SK-N-SH (cell line): ENCODE data around the gene LRRC26. TPM values are rescaled to one million over a fixed set of nuclear protein-coding genes. Genes with fewer than 3 reads are reported as not detected.

Experiments used
- CTCF ChIA-PET: fragments of 300-600, 350-600 bp; formaldehyde crosslinking; extraction: SDS; loops from one replicate; lab custom pipeline; 2021; lab: Yijun Ruan, JAX
- POLR2A ChIA-PET: fragments of 350-600 bp; sonication (Branson Sonifier 250); formaldehyde crosslinking; extraction: SDS; loops from one replicate; lab custom pipeline; 2020; ENCODE audit warnings: antibody characterized with exemption, inconsistent platforms; lab: Yijun Ruan, JAX
- DNase-seq: peaks from one replicate; pipeline ENCODE4 v3.0.0; 2012
- H2AFZ ChIP-seq: fragments of 200-600 bp; sonication (generic); 2 replicates; pipeline ENCODE4 v1.8.1; 2016; ENCODE audit warnings: antibody characterized with exemption, mild to moderate bottlenecking, low read depth
- H3F3A ChIP-seq: fragments of 200-600 bp; sonication (generic); replicated peaks from 2 replicates; pipeline ENCODE3; 2016; ENCODE audit warnings: antibody characterized with exemption, mild to moderate bottlenecking; ENCODE audit not compliant: insufficient read depth
- H3K27ac ChIP-seq, 2 experiments: fragments of 200-500 bp in 1 of 2; fragments of 200-600 bp in 1 of 2; sonication (Bioruptor generic) in 1 of 2; sonication (generic), shearing (Covaris generic) in 1 of 2; 2 replicates each; pipeline versions ENCODE4 v1.5.1 to v1.6.1; 2014 to 2016; ENCODE audit warnings: low read depth in 2 of 2, inconsistent platforms in 1 of 2, low read length in 1 of 2, mild to moderate bottlenecking in 1 of 2, mixed read lengths in 1 of 2
- H3K27me3 ChIP-seq: fragments of 200-600 bp; sonication (generic), shearing (Covaris generic); 2 replicates; pipeline ENCODE4 v1.6.1; 2016; ENCODE audit warnings: mixed run types; ENCODE audit not compliant: insufficient read depth
- H3K36me3 ChIP-seq, 2 experiments: fragments of 200-500 bp in 1 of 2; fragments of 200-600 bp in 1 of 2; sonication (Bioruptor generic) in 1 of 2; sonication (generic) in 1 of 2; replicated peaks in 1 of 2; 2 replicates each; pipeline versions ENCODE3 to v1.5.1; 2014 to 2016; ENCODE audit warnings: low read length in 1 of 2, mild to moderate bottlenecking in 1 of 2; ENCODE audit not compliant: insufficient read depth in 2 of 2, control insufficient read depth in 1 of 2
- H3K4me1 ChIP-seq, 2 experiments: fragments of 200-500 bp in 1 of 2; fragments of 200-600 bp in 1 of 2; sonication (Bioruptor generic) in 1 of 2; sonication (generic), shearing (Covaris generic) in 1 of 2; 2 replicates each; pipeline versions ENCODE4 v1.5.1 to v1.6.1; 2014 to 2016; ENCODE audit warnings: low read depth in 1 of 2, low read length in 1 of 2, mixed run types in 1 of 2; ENCODE audit not compliant: insufficient read depth in 2 of 2, control insufficient read depth in 1 of 2
- H3K4me2 ChIP-seq: fragments of 200-600 bp; sonication (generic), shearing (Covaris generic); 2 replicates; pipeline ENCODE4 v1.6.1; 2017; ENCODE audit warnings: mixed run types
- H3K4me3 ChIP-seq, 2 experiments: fragments of 200-500 bp in 1 of 2; fragments of 200-600 bp in 1 of 2; sonication (Bioruptor generic) in 1 of 2; sonication (generic), shearing (Covaris generic) in 1 of 2; 2 replicates each; pipeline versions ENCODE4 v1.5.1 to v1.8.1; 2014 to 2016; ENCODE audit warnings: low read depth in 2 of 2, inconsistent platforms in 1 of 2, low read length in 1 of 2, mild to moderate bottlenecking in 1 of 2, mixed read lengths in 1 of 2, moderate library complexity in 1 of 2
- H3K79me2 ChIP-seq: fragments of 200-600 bp; sonication (generic); 2 replicates; pipeline ENCODE4 v1.8.1; 2017; ENCODE audit warnings: mild to moderate bottlenecking; ENCODE audit not compliant: insufficient read depth
- H3K9ac ChIP-seq: fragments of 200-600 bp; sonication (generic); 2 replicates; pipeline ENCODE4 v1.6.1; 2017; ENCODE audit warnings: mixed run types
- H3K9me2 ChIP-seq: fragments of 200-600 bp; sonication (generic); 2 replicates; pipeline ENCODE4 v1.6.1; 2017; ENCODE audit warnings: mixed run types
- H3K9me3 ChIP-seq: fragments of 200-600 bp; sonication (generic); 2 replicates; pipeline ENCODE4 v1.6.1; 2017; ENCODE audit warnings: mixed run types, mild to moderate bottlenecking, moderate library complexity
- H4K20me1 ChIP-seq: fragments of 200-600 bp; sonication (generic); 2 replicates; pipeline ENCODE4 v1.6.1; 2017; ENCODE audit warnings: mild to moderate bottlenecking, mixed run types; ENCODE audit not compliant: insufficient read depth
- ELF1 ChIP-seq: IDR thresholded peaks from 2 replicates; pipeline ENCODE4 v1.4.0; 2012
- FOSL2 ChIP-seq: IDR thresholded peaks from 2 replicates; pipeline ENCODE4 v1.4.0; 2012; ENCODE audit warnings: low read depth, mild to moderate bottlenecking, moderate library complexity, borderline replicate concordance
- IRF3 ChIP-seq: fragments of 150-350 bp; IDR thresholded peaks from 2 replicates; pipeline ENCODE4 v1.6.1; 2016; ENCODE audit warnings: mild to moderate bottlenecking, low read depth, low read length
- MEF2A ChIP-seq: IDR thresholded peaks from 2 replicates; pipeline ENCODE4 v1.4.0; 2012; ENCODE audit warnings: low read depth, borderline replicate concordance
- MXI1 ChIP-seq: IDR thresholded peaks from 2 replicates; pipeline ENCODE4 v1.6.1; 2012; ENCODE audit warnings: mild to moderate bottlenecking, low read depth, low read length, improper control_type of control experiment
- NFIC ChIP-seq: IDR thresholded peaks from 2 replicates; pipeline ENCODE4 v1.4.0; 2012; ENCODE audit warnings: borderline replicate concordance
- NRF1 ChIP-seq: IDR thresholded peaks from 2 replicates; pipeline ENCODE4 v1.6.1; 2012; ENCODE audit warnings: low read depth, mild to moderate bottlenecking, low read length
- POLR2AphosphoS5 ChIP-seq: IDR thresholded peaks from 2 replicates; pipeline ENCODE4 v1.6.1; 2012; ENCODE audit warnings: low read depth, low read length
- RCOR1 ChIP-seq: fragments of 150-350 bp; IDR thresholded peaks from 2 replicates; pipeline ENCODE4 v1.6.1; 2017; ENCODE audit warnings: antibody characterized with exemption, low read length
- RFX5 ChIP-seq: IDR thresholded peaks from 2 replicates; pipeline ENCODE4 v1.6.1; 2012; ENCODE audit warnings: mild to moderate bottlenecking, improper control_type of control experiment, low read length
- RXRA ChIP-seq: IDR thresholded peaks from 2 replicates; pipeline ENCODE4 v1.4.0; 2012; ENCODE audit warnings: low read depth, mild to moderate bottlenecking, borderline replicate concordance
- SIN3A ChIP-seq: IDR thresholded peaks from 2 replicates; pipeline ENCODE4 v1.6.1; 2012; ENCODE audit warnings: low read depth, mild to moderate bottlenecking, low read length, moderate library complexity, borderline replicate concordance
- SMC3 ChIP-seq: IDR thresholded peaks from 2 replicates; pipeline ENCODE4 v1.6.1; 2012; ENCODE audit warnings: low read depth, low read length, improper control_type of control experiment
- TAF1 ChIP-seq: IDR thresholded peaks from 2 replicates; pipeline ENCODE4 v1.6.1; 2012; ENCODE audit warnings: low read depth, mild to moderate bottlenecking, low read length, moderate library complexity, borderline replicate concordance
- TCF12 ChIP-seq: IDR thresholded peaks from 2 replicates; pipeline ENCODE4 v1.4.0; 2012
- USF1 ChIP-seq: IDR thresholded peaks from 2 replicates; pipeline ENCODE4 v1.4.0; 2012; ENCODE audit warnings: low read depth, borderline replicate concordance
- USF2 ChIP-seq: fragments of 150-350 bp; IDR thresholded peaks from 2 replicates; pipeline ENCODE4 v1.6.1; 2017; ENCODE audit warnings: antibody characterized with exemption, low read length, low read depth, borderline replicate concordance
- YY1 ChIP-seq: IDR thresholded peaks from 2 replicates; pipeline ENCODE4 v1.4.0; 2012; ENCODE audit warnings: low read depth, mild to moderate bottlenecking
- WGBS: methylation state at CpG from one replicate; pipeline ENCODE4 v1.1.6; 2017; ENCODE audit warnings: low lambda C conversion rate; 5-methylcytosine and 5-hydroxymethylcytosine counted together
- polyA plus RNA-seq, 3 experiments: library from polyadenylated mRNA; depleted of rRNA; stranded (reverse); fragments of >200 nt; gene quantifications; 2 replicates each; pipeline ENCODE4 v1.2.3, GENCODE V29; 2012
- TF ChIP-seq, protein P1 (sequence below): IDR thresholded peaks from 2 replicates; pipeline ENCODE4 v1.4.0; 2012; ENCODE audit warnings: low read depth

The LRRC26 gene
- polyA plus RNA-seq, 1 of the 3 experiments (the other 2 are of a cell fraction): not detected

GRCh38 chr9:137198902-137199283 lies 29.0 kb upstream of the LRRC26 start:
- H3K27me3 ChIP-seq: no peaks in the 10 kb centered on the region
- peak overlapping the region in 1 of 2 experiments; percentile 83; a peak in 1 of 4 replicates for H3K4me3 ChIP-seq
- WGBS: 94% methylated on average over 8 of the region's 11 CpGs
- H2AFZ ChIP-seq: no peak overlapping the region
- no peak overlapping the region for H3K9ac ChIP-seq
- H3K9me2 ChIP-seq: no peaks in the 10 kb centered on the region
- H3K9me3 ChIP-seq: no peaks in the 10 kb centered on the region
- ChIA-PET CTCF (interaction anchor here (0.8 to 1.7 kb wide), 5 partner anchors 9 to 69 kb away, joined by 3 to 6 read pairs (median 3); partner anchors contain the start of genes RNF224 and TUBB4B), POLR2A (interaction anchor here (0.6 to 2.5 kb wide), 4 partner anchors 10 to 366 kb away, joined by 3 to 20 read pairs (median 5); partner anchors contain the start of genes ANAPC2, SSNA1 and TUBB4B)
- peaks cover 69% of the 10 kb centered on the region for H3K79me2 ChIP-seq
- no peak overlapping the region for H3K27ac ChIP-seq
- H3K4me1 ChIP-seq: peaks cover 12 to 35% of the 10 kb centered on the region in 2 experiments; a peak in 3 of 4 replicates
- peaks cover 43% of the 10 kb centered on the region for H4K20me1 ChIP-seq
- peaks cover 14% of the 10 kb centered on the region for H3F3A ChIP-seq
- peak overlapping the region; percentile 86 for H3K4me2 ChIP-seq
- no peak for DNase-seq
- TF ChIP-seq NRF1: no peak
- no peak for TF ChIP-seq TAF1
- TF ChIP-seq MXI1: no peak
- no peak for TF ChIP-seq SMC3
- TF ChIP-seq USF1: no peak
- TF ChIP-seq YY1: no peak
- no peak for TF ChIP-seq RCOR1
- TF ChIP-seq RFX5: no peak
- TF ChIP-seq ELF1: no peak
- TF ChIP-seq IRF3: no peak
- no peak for TF ChIP-seq FOSL2
- TF ChIP-seq, protein P1, sequence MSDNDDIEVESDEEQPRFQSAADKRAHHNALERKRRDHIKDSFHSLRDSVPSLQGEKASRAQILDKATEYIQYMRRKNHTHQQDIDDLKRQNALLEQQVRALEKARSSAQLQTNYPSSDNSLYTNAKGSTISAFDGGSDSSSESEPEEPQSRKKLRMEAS: no peak
- TF ChIP-seq SIN3A: no peak
- no peak for TF ChIP-seq NFIC
- TF ChIP-seq TCF12: no peak
- TF ChIP-seq RXRA: no peak
- no peak for TF ChIP-seq USF2
- no peak for TF ChIP-seq POLR2AphosphoS5
- TF ChIP-seq MEF2A: no peak
- H3K36me3 ChIP-seq: no peaks in the 10 kb centered on the region
